Tibial nerve (tissue), 3 donors: ENCODE data around the gene ATP5IF1.

ENCODE experiments used
- EP300 ChIP-seq, 2 donors: sonication (generic); formaldehyde crosslinking; IDR thresholded peaks; one replicate each; pipeline ENCODE4 v1.6.1; 2017; ENCODE audit warnings: antibody characterized with exemption in 2 of 2, mild to moderate bottlenecking in 1 of 2
- POLR2A ChIP-seq, 2 donors: fragments of 450-650 bp; IDR thresholded peaks; one replicate each; pipeline ENCODE4 v1.6.1; 2017; ENCODE audit warnings: antibody characterized with exemption in 2 of 2, mild to moderate bottlenecking in 2 of 2, moderate library complexity in 2 of 2

DNA sequence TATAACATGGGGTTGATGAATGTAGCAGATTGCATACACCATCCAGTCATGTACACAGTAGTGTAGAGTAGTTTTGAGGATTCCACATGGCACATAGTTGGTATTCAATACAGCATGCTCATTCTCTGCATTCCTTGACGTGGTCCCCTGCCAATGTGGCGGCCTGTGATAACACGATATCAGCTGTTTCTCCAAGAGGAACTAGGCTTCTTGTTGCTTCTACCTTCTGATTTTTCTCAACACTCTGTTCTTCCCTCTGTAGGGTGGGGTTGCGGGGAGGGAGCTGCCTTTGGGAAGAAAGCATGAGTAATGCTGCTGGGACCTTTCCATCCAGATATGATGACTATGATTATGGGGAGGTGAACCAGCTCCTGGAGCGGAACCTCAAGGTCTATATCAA, 42.8 kb downstream of the ATP5IF1 start:
- no peak for TF ChIP-seq EP300 (IDR thresholded peaks at IDR 0.05)
- TF ChIP-seq POLR2A (IDR thresholded peaks at IDR 0.05), result no peak
